Measurements from ENCODE around the gene IL1R1.
"Not testable (repeated sequence)": the region's sequence is repeated elsewhere in the genome, so short reads cannot be mapped to it uniquely, and the experiment has no call there.

Gene IL1R1

GRCh38 chr2:102100371-102101096 lies 42.0 kb upstream of the IL1R1 start:
- no peak for TF ChIP-seq CTCF (IDR thresholded peaks at IDR 0.05; ENCODE audit: low read depth, low read length, missing control alignments)
- no peak overlapping the region for H3K4me3 ChIP-seq (ENCODE audit: low read depth, low read length)
- no peak for DNase-seq (ENCODE audit: low read depth)

- no peak for TF ChIP-seq CTCF (IDR thresholded peaks at IDR 0.05; ENCODE audit: low read depth, low read length, missing control alignments)
- no peak overlapping the region for H3K4me3 ChIP-seq (ENCODE audit: low read depth, low read length)
- DNase-seq (ENCODE audit: low read depth), result no peak
These were observed 41.3 kb upstream of the IL1R1 start for GRCh38 chr2:102101097-102101848.

GRCh38 chr2:102101849-102102635 lies 40.5 kb upstream of the IL1R1 start:
- no peak for TF ChIP-seq CTCF (IDR thresholded peaks at IDR 0.05; ENCODE audit: low read depth, low read length, missing control alignments)
- H3K4me3 ChIP-seq (ENCODE audit: low read depth, low read length), result no peak overlapping the region
- no peak for DNase-seq (ENCODE audit: low read depth)

- not testable (repeated sequence) for DNase-seq (ENCODE audit: low read depth); H3K4me3 ChIP-seq (ENCODE audit: low read depth, low read length)
These were observed 40.0 kb upstream of the IL1R1 start for GRCh38 chr2:102102636-102102948.

GRCh38 chr2:102103284-102103683 lies 39.3 kb upstream of the IL1R1 start:
- H3K4me3 ChIP-seq (ENCODE audit: low read depth, low read length), result no peak overlapping the region
- TF ChIP-seq CTCF (IDR thresholded peaks at IDR 0.05; ENCODE audit: low read depth, low read length, missing control alignments), result no peak
- DNase-seq (ENCODE audit: low read depth), result no peak

GRCh38 chr2:102103992-102104871 lies 38.3 kb upstream of the IL1R1 start:
- DNase-seq (ENCODE audit: low read depth), result peak; percentile 21
- no peak for TF ChIP-seq CTCF (IDR thresholded peaks at IDR 0.05; ENCODE audit: low read depth, low read length, missing control alignments)

More at GRCh38 chr2:102103992-102104871, 38.3 kb upstream of the IL1R1 start:
- H3K4me3 ChIP-seq (ENCODE audit: low read depth, low read length), result peak overlapping the region; percentile 14
